IMR-90 (cell line): Measurements from ENCODE around the gene SLC9C2. TPM values are rescaled to one million over a fixed set of nuclear protein-coding genes. Genes with fewer than 3 reads are reported as not detected.

ENCODE experiments used
- ATAC-seq: fragments of 200-7000 bp; cut with Tn5 transposase; 2 replicates; pipeline ENCODE4 v1.9.1; 2020; ENCODE audit warnings: low read depth, mild to moderate bottlenecking, moderate library complexity
- BruUV-seq: library from RNA; stranded (reverse); fragments of 400-500 nt; replicated peaks from 2 replicates; lab custom pipeline; 2021; lab: Mats Ljungman, UMichigan
- CTCF ChIA-PET: fragments of 300-600 bp; formaldehyde crosslinking; extraction: SDS; loops from one replicate; lab custom pipeline; 2021; ENCODE audit warnings: antibody characterized with exemption; lab: Yijun Ruan, JAX
- POLR2A ChIA-PET: fragments of 300-600 bp; sonication (Branson Sonifier 250); formaldehyde crosslinking; loops from one replicate; lab custom pipeline; 2022; ENCODE audit warnings: antibody characterized with exemption; ENCODE audit not compliant: unreplicated experiment; lab: Charles Lee
- DNase-seq: peaks from one replicate; pipeline ENCODE4 v3.0.0; 2013
- H2AFZ ChIP-seq: replicated peaks from 2 replicates; pipeline ENCODE3; 2013; ENCODE audit warnings: low read length, mild to moderate bottlenecking; ENCODE audit not compliant: poor library complexity
- H2AK5ac ChIP-seq: 2 replicates; pipeline ENCODE4 v1.6.1; 2013; ENCODE audit warnings: low read depth, low read length, inconsistent platforms
- H2AK9ac ChIP-seq: replicated peaks from 2 replicates; pipeline ENCODE3; 2013; ENCODE audit warnings: mild to moderate bottlenecking, low read depth, low read length, moderate library complexity; ENCODE audit not compliant: poor library complexity
- H2BK120ac ChIP-seq: 2 replicates; pipeline ENCODE4 v1.6.1; 2013; ENCODE audit warnings: low read depth, low read length, inconsistent platforms
- H2BK15ac ChIP-seq: 3 replicates; pipeline ENCODE4 v1.6.1; 2013; ENCODE audit warnings: low read depth, low read length, inconsistent platforms
- H2BK20ac ChIP-seq: 2 replicates; pipeline ENCODE4 v1.6.1; 2013; ENCODE audit warnings: low read depth, mild to moderate bottlenecking, inconsistent platforms, low read length, moderate library complexity
- H2BK5ac ChIP-seq: 2 replicates; pipeline ENCODE4 v1.6.1; 2013; ENCODE audit warnings: mild to moderate bottlenecking, low read depth, low read length, inconsistent platforms; ENCODE audit not compliant: poor library complexity, severe bottlenecking
- H3K14ac ChIP-seq: replicated peaks from 2 replicates; pipeline ENCODE4 v1.6.1; 2013; ENCODE audit warnings: low read depth, low read length, inconsistent platforms
- H3K18ac ChIP-seq: 2 replicates; pipeline ENCODE4 v1.6.1; 2013; ENCODE audit warnings: low read depth, low read length, control low read depth
- H3K23ac ChIP-seq: 2 replicates; pipeline ENCODE4 v1.6.1; 2013; ENCODE audit warnings: low read depth, low read length, inconsistent platforms
- H3K27ac ChIP-seq: 2 replicates; pipeline ENCODE4 v1.5.1; 2013; ENCODE audit warnings: mild to moderate bottlenecking, control low read depth, low read length; ENCODE audit not compliant: insufficient read depth
- H3K27me3 ChIP-seq: 2 replicates; pipeline ENCODE4 v1.6.1; 2013; ENCODE audit warnings: low read length; ENCODE audit not compliant: control insufficient read depth, insufficient read depth
- H3K36me3 ChIP-seq: 2 replicates; pipeline ENCODE4 v1.6.1; 2013; ENCODE audit warnings: low read length, mixed read lengths; ENCODE audit not compliant: control insufficient read depth, insufficient read depth
- H3K4ac ChIP-seq: 2 replicates; pipeline ENCODE4 v1.6.1; 2013; ENCODE audit warnings: low read depth, low read length, inconsistent platforms
- H3K4me1 ChIP-seq: 2 replicates; pipeline ENCODE4 v1.6.1; 2013; ENCODE audit warnings: low read length, mixed read lengths; ENCODE audit not compliant: control insufficient read depth, insufficient read depth
- H3K4me2 ChIP-seq: 2 replicates; pipeline ENCODE4 v1.6.1; 2013; ENCODE audit warnings: low read depth, mild to moderate bottlenecking, control low read depth, low read length, moderate library complexity
- H3K4me3 ChIP-seq: 2 replicates; pipeline ENCODE4 v1.5.1; 2013; ENCODE audit warnings: low read depth, mild to moderate bottlenecking, control low read depth, low read length, moderate library complexity; ENCODE audit not compliant: insufficient read depth
- H3K56ac ChIP-seq: 2 replicates; pipeline ENCODE4 v1.6.1; 2013; ENCODE audit warnings: low read length, inconsistent platforms; ENCODE audit not compliant: insufficient read depth; ENCODE audit errors: extremely low read depth
- H3K79me1 ChIP-seq, 2 experiments: 2 replicates each; pipeline ENCODE4 v1.6.1; 2013; ENCODE audit warnings: low read length in 2 of 2, inconsistent platforms in 1 of 2, low read depth in 1 of 2
- H3K9ac ChIP-seq: 2 replicates; pipeline ENCODE4 v1.6.1; 2013; ENCODE audit warnings: low read depth, low read length, control low read depth
- H3K9me1 ChIP-seq: 2 replicates; pipeline ENCODE4 v1.6.1; 2013; ENCODE audit warnings: low read length, inconsistent platforms; ENCODE audit not compliant: insufficient read depth
- H3K9me3 ChIP-seq: 2 replicates; pipeline ENCODE4 v1.6.1; 2013; ENCODE audit warnings: low read length; ENCODE audit not compliant: control insufficient read depth, insufficient read depth
- H4K20me1 ChIP-seq: 2 replicates; pipeline ENCODE4 v1.6.1; 2013; ENCODE audit warnings: low read length, inconsistent platforms; ENCODE audit not compliant: insufficient read depth
- H4K5ac ChIP-seq: 2 replicates; pipeline ENCODE4 v1.6.1; 2013; ENCODE audit warnings: mild to moderate bottlenecking, low read depth, low read length, control low read depth
- H4K8ac ChIP-seq, 2 experiments: 2 replicates each; pipeline ENCODE4 v1.6.1; 2013; ENCODE audit warnings: low read depth in 2 of 2, low read length in 2 of 2, control low read depth in 1 of 2, inconsistent platforms in 1 of 2
- H4K91ac ChIP-seq: 2 replicates; pipeline ENCODE4 v1.6.1; 2013; ENCODE audit warnings: low read depth, low read length, inconsistent platforms; ENCODE audit not compliant: insufficient read depth
- CEBPB ChIP-seq: IDR thresholded peaks from 2 replicates; pipeline ENCODE4 v1.6.1; 2012; ENCODE audit warnings: low read depth, low read length, improper control_type of control experiment
- CHD1 ChIP-seq: IDR thresholded peaks from 2 replicates; pipeline ENCODE4 v1.6.1; 2012; ENCODE audit warnings: low read depth, low read length, improper control_type of control experiment
- FOS ChIP-seq: fragments of 150-350 bp; IDR thresholded peaks from 2 replicates; pipeline ENCODE4 v1.6.1; 2016; ENCODE audit warnings: low read depth, low read length
- MAFK ChIP-seq: IDR thresholded peaks from 2 replicates; pipeline ENCODE4 v1.6.1; 2012; ENCODE audit warnings: low read depth, low read length, improper control_type of control experiment
- MAZ ChIP-seq: IDR thresholded peaks from 2 replicates; pipeline ENCODE4 v1.6.1; 2012; ENCODE audit warnings: low read depth, mild to moderate bottlenecking, low read length, improper control_type of control experiment, moderate library complexity, borderline replicate concordance
- MXI1 ChIP-seq: IDR thresholded peaks from 2 replicates; pipeline ENCODE4 v1.6.1; 2012; ENCODE audit warnings: low read depth, mild to moderate bottlenecking, low read length, moderate library complexity, borderline replicate concordance
- NFE2L2 ChIP-seq: fragments of 150-350 bp; IDR thresholded peaks from 2 replicates; pipeline ENCODE4 v1.6.1; 2016; ENCODE audit warnings: low read depth, mild to moderate bottlenecking, low read length
- POLR2A ChIP-seq: IDR thresholded peaks from 2 replicates; pipeline ENCODE4 v1.6.1; 2012; ENCODE audit warnings: mild to moderate bottlenecking, low read depth, low read length
- RAD21 ChIP-seq: IDR thresholded peaks from 2 replicates; pipeline ENCODE4 v1.6.1; 2012; ENCODE audit warnings: low read length, improper control_type of control experiment
- RCOR1 ChIP-seq: IDR thresholded peaks from 2 replicates; pipeline ENCODE4 v1.6.1; 2012; ENCODE audit warnings: mild to moderate bottlenecking, low read length, improper control_type of control experiment; ENCODE audit not compliant: insufficient replicate concordance
- WGBS, 2 experiments: methylation state at CpG; one replicate each; pipeline versions ENCODE4 v1.1.5 to v1.1.7; 2013; ENCODE audit warnings: missing lambda C conversion rate in 2 of 2; ENCODE audit not compliant: insufficient read length in 1 of 2; ENCODE audit errors: extremely low coverage in 2 of 2; 5-methylcytosine and 5-hydroxymethylcytosine counted together
- dilution Hi-C: fragments of 300-500 bp; cut with HindIII; formaldehyde crosslinking; loops from one replicate; pipeline ENCODE4 v1.14.3; 2018; ENCODE audit warnings: low sequenced_read_pairs; ENCODE audit not compliant: unreplicated experiment
- in situ Hi-C: fragments of 300-500 bp; cut with MboI; formaldehyde crosslinking; loops from 3 replicates; pipeline ENCODE4 v1.14.3; 2019; ENCODE audit warnings: low sequenced_read_pairs, inconsistent platforms, mixed read lengths
- intact Hi-C: fragments of 100-400 bp; cut with micrococcal nuclease; formaldehyde crosslinking; loops from 2 replicates; pipeline ENCODE4 v1.10.0; 2022
- polyA plus RNA-seq, 3 experiments: library from polyadenylated mRNA; depleted of rRNA; stranded (reverse); fragments of >200 nt; gene quantifications; 2 replicates each; pipeline ENCODE4 v1.2.3, GENCODE V29; 2012; ENCODE audit warnings: low replicate concordance in 1 of 3
- total RNA-seq: library from RNA; depleted of rRNA; stranded (reverse); fragments of >200 nt; gene quantifications from 2 replicates; pipeline ENCODE4 v1.2.3, GENCODE V29; 2012
- TF ChIP-seq, protein P1 (sequence below): fragments of 150-350 bp; IDR thresholded peaks from 2 replicates; pipeline ENCODE4 v1.6.1; 2016; ENCODE audit warnings: low read depth, mild to moderate bottlenecking, low read length, moderate library complexity, borderline replicate concordance

The SLC9C2 gene
- total and polyA plus RNA-seq, 2 of the 4 experiments (the other 2 are of a cell fraction) = not detected

DNA sequence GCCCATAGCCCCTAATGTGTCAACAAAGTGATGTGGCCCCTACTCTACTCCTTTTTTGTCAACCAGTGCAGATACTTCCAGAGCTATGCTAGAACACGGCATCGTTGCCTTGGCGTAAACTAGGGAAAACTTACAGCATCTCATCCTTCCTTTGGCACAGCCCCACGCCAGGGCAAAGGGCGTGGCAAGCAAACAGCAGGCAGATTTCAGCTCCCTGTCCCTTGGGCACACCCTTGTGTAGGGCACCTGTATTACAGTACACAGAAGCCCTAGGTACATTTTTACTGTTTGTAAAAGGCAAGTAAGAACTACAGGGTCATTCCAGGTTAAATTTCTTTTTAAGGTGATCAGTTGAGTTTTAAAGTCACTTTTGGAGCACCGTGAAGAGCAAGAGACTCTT is 96.4 kb downstream of the SLC9C2 start:
- no TSS peak for BruUV-seq
- TF ChIP-seq RAD21 = no peak
- TF ChIP-seq FOS = no peak
- TF ChIP-seq MAFK = no peak
- no peak for TF ChIP-seq CEBPB
- TF ChIP-seq NFE2L2 = no peak
- TF ChIP-seq CHD1 = no peak
- TF ChIP-seq POLR2A = no peak
- TF ChIP-seq MXI1 = no peak
- TF ChIP-seq, protein P1, sequence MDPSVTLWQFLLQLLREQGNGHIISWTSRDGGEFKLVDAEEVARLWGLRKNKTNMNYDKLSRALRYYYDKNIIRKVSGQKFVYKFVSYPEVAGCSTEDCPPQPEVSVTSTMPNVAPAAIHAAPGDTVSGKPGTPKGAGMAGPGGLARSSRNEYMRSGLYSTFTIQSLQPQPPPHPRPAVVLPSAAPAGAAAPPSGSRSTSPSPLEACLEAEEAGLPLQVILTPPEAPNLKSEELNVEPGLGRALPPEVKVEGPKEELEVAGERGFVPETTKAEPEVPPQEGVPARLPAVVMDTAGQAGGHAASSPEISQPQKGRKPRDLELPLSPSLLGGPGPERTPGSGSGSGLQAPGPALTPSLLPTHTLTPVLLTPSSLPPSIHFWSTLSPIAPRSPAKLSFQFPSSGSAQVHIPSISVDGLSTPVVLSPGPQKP = no peak
- no peak for TF ChIP-seq RCOR1
- TF ChIP-seq MAZ = no peak
- POLR2A ChIA-PET = no interaction called here

More for the DNA sequence above, 96.4 kb downstream of the SLC9C2 start:
- no peak overlapping the region for H3K23ac ChIP-seq
- no peak overlapping the region for H4K91ac ChIP-seq
- no peak overlapping the region for H2BK15ac ChIP-seq
- no peak for ATAC-seq
- H3K9ac ChIP-seq = no peak overlapping the region
- H2BK5ac ChIP-seq = no peak overlapping the region
- H4K20me1 ChIP-seq = no peaks in the 10 kb centered on the region
- H4K8ac ChIP-seq = no peak overlapping the region
- dilution Hi-C loops (no loop called here), intact Hi-C loops (no loop called here), in situ Hi-C loops (no loop called here)
- CTCF ChIA-PET = interaction anchor here (1.0 kb wide), 1 partner anchor 28 kb away, joined by 3 read pairs; no protein-coding TSS in a partner anchor
- DNase-seq = no peak
- H3K27ac ChIP-seq = no peak overlapping the region
- H3K9me3 ChIP-seq = no peaks in the 10 kb centered on the region
- no peak overlapping the region for H3K56ac ChIP-seq
- H3K14ac ChIP-seq = no peak overlapping the region
- H3K27me3 ChIP-seq = no peaks in the 10 kb centered on the region; the same call in 1 of the 2 replicates
- peaks cover 5% of the 10 kb centered on the region; the same call in 1 of the 2 replicates for H3K4me1 ChIP-seq
- WGBS, 2 experiments = no CpG with 5 or more reads among the region's 6 CpGs
- H2AFZ ChIP-seq = peak overlapping the region; percentile 58
- no peak overlapping the region for H3K18ac ChIP-seq
- 0 out of 2 replicates have a peak overlapping the region, but pooled peaks have one; percentile 10 for H2AK5ac ChIP-seq
- H3K4me2 ChIP-seq = no peak overlapping the region
- no peak overlapping the region for H4K5ac ChIP-seq
- no peak overlapping the region for H3K4me3 ChIP-seq
- no peak overlapping the region for H2AK9ac ChIP-seq
- H2BK120ac ChIP-seq = no peak overlapping the region
- no peaks in the 10 kb centered on the region for H3K79me1 ChIP-seq
- no peaks in the 10 kb centered on the region for H3K36me3 ChIP-seq
- no peak overlapping the region for H2BK20ac ChIP-seq
- 0 out of 2 replicates have a peak, but pooled peaks cover 7% of the 10 kb centered on the region for H3K9me1 ChIP-seq
- no peak overlapping the region for H3K4ac ChIP-seq
